Nephron (organoid): Measurements from ENCODE around the gene HLX.

Experiments
- H3K27ac Mint-ChIP-seq, 3 experiments: 2 replicates each; pipeline ENCODE4 v1.8.0; 2020; ENCODE audit warnings: mixed read lengths in 3 of 3, mild to moderate bottlenecking in 2 of 3, moderate library complexity in 1 of 3
- H3K27me3 Mint-ChIP-seq: 2 replicates; pipeline ENCODE4 v1.8.0; 2021; ENCODE audit warnings: low read depth, mild to moderate bottlenecking, moderate library complexity, mixed read lengths
- H3K36me3 Mint-ChIP-seq: 2 replicates; pipeline ENCODE4 v1.8.0; 2020; ENCODE audit warnings: low read depth, mixed read lengths
- H3K4me1 Mint-ChIP-seq: 2 replicates; pipeline ENCODE4 v1.8.0; 2020; ENCODE audit warnings: mixed read lengths
- H3K4me3 Mint-ChIP-seq, 3 experiments: 2 replicates each; pipeline ENCODE4 v1.8.0; 2020; ENCODE audit warnings: mild to moderate bottlenecking in 3 of 3, mixed read lengths in 3 of 3, moderate library complexity in 2 of 3
- H3K9me3 Mint-ChIP-seq: 2 replicates; pipeline ENCODE4 v1.8.0; 2020; ENCODE audit warnings: mixed read lengths
- CTCF ChIP-seq, 3 experiments: fragments of 200-600 bp; sonication (generic); IDR thresholded peaks; one replicate each; pipeline ENCODE4 v1.5.0; 2021; ENCODE audit warnings: antibody characterized with exemption in 3 of 3; ENCODE audit not compliant: unreplicated experiment in 3 of 3

Gene HLX

GRCh38 chr1:220896092-220896491, 16.8 kb downstream of the HLX start:
- Mint-ChIP-seq H3K4me3 (peak overlapping the region in 2 of 3 experiments; percentile 27 to 56), H3K27ac (no peak overlapping the region), H3K27me3 (peaks cover 100% of the 10 kb centered on the region), H3K4me1 (peaks cover 22% of the 10 kb centered on the region), H3K9me3 (peaks cover 27% of the 10 kb centered on the region), H3K36me3 (no peaks in the 10 kb centered on the region)
- TF ChIP-seq CTCF (IDR thresholded peaks at IDR 0.05; ENCODE audit: unreplicated experiment in 3 of 3), result no peak

GRCh38 chr1:220900842-220901241, 21.6 kb downstream of the HLX start:
- Mint-ChIP-seq H3K4me3 (no peak overlapping the region), H3K4me1 (peaks cover 17% of the 10 kb centered on the region), H3K36me3 (no peaks in the 10 kb centered on the region), H3K27me3 (peaks cover 84% of the 10 kb centered on the region), H3K9me3 (peaks cover 18% of the 10 kb centered on the region), H3K27ac (no peak overlapping the region)
- TF ChIP-seq CTCF (IDR thresholded peaks at IDR 0.05; ENCODE audit: unreplicated experiment in 3 of 3), result no peak

GRCh38 chr1:220901881-220902280, 22.6 kb downstream of the HLX start:
- H3K4me1 Mint-ChIP-seq, result peaks cover 19% of the 10 kb centered on the region
- peaks cover 84% of the 10 kb centered on the region for H3K27me3 Mint-ChIP-seq
- no peak overlapping the region for H3K4me3 Mint-ChIP-seq
- no peak for TF ChIP-seq CTCF (IDR thresholded peaks at IDR 0.05; ENCODE audit: unreplicated experiment in 3 of 3)
- peaks cover 18% of the 10 kb centered on the region for H3K9me3 Mint-ChIP-seq
- H3K36me3 Mint-ChIP-seq, result no peaks in the 10 kb centered on the region
- H3K27ac Mint-ChIP-seq, result no peak overlapping the region

- no peak for TF ChIP-seq CTCF (IDR thresholded peaks at IDR 0.05; ENCODE audit: unreplicated experiment in 3 of 3)
- Mint-ChIP-seq H3K36me3 (no peaks in the 10 kb centered on the region), H3K27me3 (peaks cover 78% of the 10 kb centered on the region), H3K27ac (no peak overlapping the region), H3K9me3 (peaks cover 17% of the 10 kb centered on the region), H3K4me1 (peaks cover 19% of the 10 kb centered on the region), H3K4me3 (no peak overlapping the region)
Measured at GRCh38 chr1:220902916-220903315, 23.7 kb downstream of the HLX start.

GRCh38 chr1:220904876-220905275, 25.6 kb downstream of the HLX start:
- Mint-ChIP-seq H3K36me3 (no peaks in the 10 kb centered on the region), H3K27ac (no peak overlapping the region), H3K4me1 (peaks cover 19% of the 10 kb centered on the region), H3K27me3 (peaks cover 67% of the 10 kb centered on the region), H3K9me3 (peaks cover 10% of the 10 kb centered on the region), H3K4me3 (no peak overlapping the region)
- no peak for TF ChIP-seq CTCF (IDR thresholded peaks at IDR 0.05; ENCODE audit: unreplicated experiment in 3 of 3)

- H3K9me3 Mint-ChIP-seq, result peaks cover 3% of the 10 kb centered on the region
- no peak overlapping the region for H3K4me3 Mint-ChIP-seq
- peaks cover 19% of the 10 kb centered on the region for H3K4me1 Mint-ChIP-seq
- no peak for TF ChIP-seq CTCF (IDR thresholded peaks at IDR 0.05; ENCODE audit: unreplicated experiment in 3 of 3)
- H3K27me3 Mint-ChIP-seq, result peaks cover 65% of the 10 kb centered on the region
- H3K36me3 Mint-ChIP-seq, result no peaks in the 10 kb centered on the region
- H3K27ac Mint-ChIP-seq, result no peak overlapping the region
Measured at GRCh38 chr1:220905650-220906560, 26.7 kb downstream of the HLX start.
